ENCODE measurements around the gene ACTL10. TPM values are rescaled to one million over a fixed set of nuclear protein-coding genes. Genes with fewer than 3 reads are reported as not detected.

The ACTL10 gene
- total RNA-seq, 1 experiment from 2014 or later: 3.2 TPM

GRCh38 chr20:33671573-33672288 lies 5.0 kb downstream of the ACTL10 start:
- H3K36me3 Mint-ChIP-seq (ENCODE audit: insufficient read depth, unreplicated experiment): peaks cover 12% of the 10 kb centered on the region
- no peak overlapping the region for H3K4me3 Mint-ChIP-seq (ENCODE audit: unreplicated experiment)
- H3K27ac Mint-ChIP-seq (ENCODE audit: low read depth, unreplicated experiment): no peak overlapping the region
- no peak for DNase-seq (ENCODE audit: unreplicated experiment)
- no peaks in the 10 kb centered on the region for H3K27me3 Mint-ChIP-seq (ENCODE audit: insufficient read depth, unreplicated experiment)
- H3K9me3 Mint-ChIP-seq (ENCODE audit: unreplicated experiment): no peaks in the 10 kb centered on the region
- peaks cover 20% of the 10 kb centered on the region for H3K4me1 Mint-ChIP-seq (ENCODE audit: insufficient read depth, unreplicated experiment)
- intact Hi-C loops (cut with micrococcal nuclease): no loop called here
- BruUV-seq (replicated peaks): TSS peak; percentile 28
- POLR2A ChIA-PET: interaction anchor here (0.6 to 1.3 kb wide), 2 partner anchors 118 to 271 kb away, joined by 3 read pairs; no protein-coding TSS in a partner anchor
- TF ChIP-seq, protein P1, sequence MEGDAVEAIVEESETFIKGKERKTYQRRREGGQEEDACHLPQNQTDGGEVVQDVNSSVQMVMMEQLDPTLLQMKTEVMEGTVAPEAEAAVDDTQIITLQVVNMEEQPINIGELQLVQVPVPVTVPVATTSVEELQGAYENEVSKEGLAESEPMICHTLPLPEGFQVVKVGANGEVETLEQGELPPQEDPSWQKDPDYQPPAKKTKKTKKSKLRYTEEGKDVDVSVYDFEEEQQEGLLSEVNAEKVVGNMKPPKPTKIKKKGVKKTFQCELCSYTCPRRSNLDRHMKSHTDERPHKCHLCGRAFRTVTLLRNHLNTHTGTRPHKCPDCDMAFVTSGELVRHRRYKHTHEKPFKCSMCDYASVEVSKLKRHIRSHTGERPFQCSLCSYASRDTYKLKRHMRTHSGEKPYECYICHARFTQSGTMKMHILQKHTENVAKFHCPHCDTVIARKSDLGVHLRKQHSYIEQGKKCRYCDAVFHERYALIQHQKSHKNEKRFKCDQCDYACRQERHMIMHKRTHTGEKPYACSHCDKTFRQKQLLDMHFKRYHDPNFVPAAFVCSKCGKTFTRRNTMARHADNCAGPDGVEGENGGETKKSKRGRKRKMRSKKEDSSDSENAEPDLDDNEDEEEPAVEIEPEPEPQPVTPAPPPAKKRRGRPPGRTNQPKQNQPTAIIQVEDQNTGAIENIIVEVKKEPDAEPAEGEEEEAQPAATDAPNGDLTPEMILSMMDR (IDR thresholded peaks at IDR 0.05; ENCODE audit: unreplicated experiment): no peak
- CTCF ChIA-PET: interaction anchor here (0.6 to 7.0 kb wide), 4 partner anchors 11 to 457 kb away, joined by 3 to 53 read pairs (median 3); no protein-coding TSS in a partner anchor

DNA sequence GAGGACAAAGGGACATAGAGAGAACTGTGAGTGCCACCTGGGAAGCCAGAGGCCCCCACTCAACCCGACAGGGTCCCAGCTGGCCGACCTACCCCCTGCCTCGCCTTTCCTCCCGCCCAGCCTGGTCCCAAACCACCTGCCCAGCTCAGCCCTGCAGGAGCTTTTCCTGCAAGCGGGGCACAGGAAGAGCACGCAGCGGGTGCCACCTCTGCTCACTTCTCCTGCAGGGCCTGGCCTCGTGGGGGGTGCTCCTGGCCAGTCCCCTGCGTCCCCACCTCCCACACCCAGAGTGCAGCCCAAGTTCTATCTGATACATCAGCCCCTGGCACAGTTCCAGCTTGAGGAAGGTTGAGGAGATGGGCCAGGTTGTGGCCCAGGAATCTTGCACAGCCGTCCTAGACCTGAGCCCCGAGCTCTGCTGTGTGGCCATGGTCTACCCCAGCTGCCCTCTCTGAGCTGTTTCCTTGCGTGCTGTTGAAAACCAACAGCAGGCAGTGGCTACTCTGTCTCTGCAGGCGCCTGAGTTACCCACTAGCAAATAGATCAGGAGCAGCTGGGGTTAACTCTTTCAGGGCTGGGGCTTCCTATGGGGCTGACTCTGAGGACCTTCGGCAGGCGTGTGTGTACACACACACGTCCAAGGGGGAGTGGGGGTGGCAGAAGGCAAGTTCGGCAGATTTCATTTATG lies 5.8 kb downstream of the ACTL10 start:
- Mint-ChIP-seq H3K27me3 (ENCODE audit: insufficient read depth, unreplicated experiment) (no peaks in the 10 kb centered on the region), H3K4me1 (ENCODE audit: insufficient read depth, unreplicated experiment) (peaks cover 19% of the 10 kb centered on the region), H3K4me3 (ENCODE audit: unreplicated experiment) (peak overlapping the region; percentile 97), H3K36me3 (ENCODE audit: insufficient read depth, unreplicated experiment) (peaks cover 8% of the 10 kb centered on the region), H3K9me3 (ENCODE audit: unreplicated experiment) (no peaks in the 10 kb centered on the region), H3K27ac (ENCODE audit: low read depth, unreplicated experiment) (no peak overlapping the region)
- no TSS peak for BruUV-seq (replicated peaks)
- TF ChIP-seq, protein P1 (IDR thresholded peaks at IDR 0.05; ENCODE audit: unreplicated experiment): no peak
- POLR2A ChIA-PET: interaction anchor here (0.8 to 0.9 kb wide), 2 partner anchors 10 to 182 kb away, joined by 3 to 4 read pairs; partner anchors contain the start of genes C20orf144 and CBFA2T2
- CTCF ChIA-PET: interaction anchor here (0.6 kb wide), 1 partner anchor 156 kb away, joined by 3 read pairs; no protein-coding TSS in a partner anchor
- no peak for DNase-seq (ENCODE audit: unreplicated experiment)
- intact Hi-C loops (cut with micrococcal nuclease): no loop called here

- Mint-ChIP-seq H3K4me3 (ENCODE audit: unreplicated experiment) (peak overlapping the region; percentile 97), H3K27ac (ENCODE audit: low read depth, unreplicated experiment) (no peak overlapping the region), H3K4me1 (ENCODE audit: insufficient read depth, unreplicated experiment) (peaks cover 19% of the 10 kb centered on the region), H3K9me3 (ENCODE audit: unreplicated experiment) (no peaks in the 10 kb centered on the region), H3K36me3 (ENCODE audit: insufficient read depth, unreplicated experiment) (peaks cover 7% of the 10 kb centered on the region), H3K27me3 (ENCODE audit: insufficient read depth, unreplicated experiment) (no peaks in the 10 kb centered on the region)
- ChIA-PET POLR2A (interaction anchor here (0.8 to 0.9 kb wide), 2 partner anchors 10 to 183 kb away, joined by 3 to 4 read pairs; partner anchors contain the start of genes C20orf144 and CBFA2T2), CTCF (no interaction called here)
- TF ChIP-seq, protein P1 (IDR thresholded peaks at IDR 0.05; ENCODE audit: unreplicated experiment): no peak
- BruUV-seq (replicated peaks): no TSS peak
- no peak for DNase-seq (ENCODE audit: unreplicated experiment)
- intact Hi-C loops (cut with micrococcal nuclease): no loop called here
These were observed 6.3 kb downstream of the ACTL10 start for GRCh38 chr20:33673114-33673409.
